Keratinocyte (primary cell): ENCODE measurements around the gene CACNA1I. TPM values are rescaled to one million over a fixed set of nuclear protein-coding genes. Genes with fewer than 3 reads are reported as not detected.

Experiments
- DNase-seq: peaks from one replicate; pipeline ENCODE4 v3.0.0-alpha.2; 2011; ENCODE audit warnings: low read depth, missing footprints, low spot score
- FAIRE-seq: peaks from 2 replicates; lab custom pipeline; 2011; peaks lifted over from hg19 to GRCh38; lab: Jason Lieb, UNC
- H2AFZ ChIP-seq: 2 replicates; pipeline ENCODE4 v1.6.0; 2012; ENCODE audit warnings: low read length, control low read depth, inconsistent platforms; ENCODE audit not compliant: control insufficient read depth
- H3K27ac ChIP-seq: 2 replicates; pipeline ENCODE4 v1.5.1; 2011; ENCODE audit warnings: low read length; ENCODE audit not compliant: control insufficient read depth, insufficient read depth
- H3K27me3 ChIP-seq: 3 replicates; pipeline ENCODE4 v1.6.0; 2011; ENCODE audit warnings: low read length; ENCODE audit not compliant: control insufficient read depth, insufficient read depth; ENCODE audit errors: extremely low read depth
- H3K36me3 ChIP-seq, 2 experiments: 2 replicates in 1 of 2; 3 replicates in 1 of 2; pipeline ENCODE4 v1.5.1; 2011; ENCODE audit warnings: low read length in 2 of 2, mild to moderate bottlenecking in 1 of 2; ENCODE audit not compliant: control insufficient read depth in 2 of 2, insufficient read depth in 2 of 2; ENCODE audit errors: extremely low read depth in 1 of 2
- H3K4me1 ChIP-seq: 3 replicates; pipeline ENCODE4 v1.5.1; 2011; ENCODE audit warnings: low read length; ENCODE audit not compliant: control insufficient read depth, insufficient read depth; ENCODE audit errors: extremely low read depth
- H3K4me2 ChIP-seq: 3 replicates; pipeline ENCODE4 v1.6.0; 2011; ENCODE audit warnings: low read depth, low read length; ENCODE audit not compliant: control insufficient read depth, insufficient read depth; ENCODE audit errors: extremely low read depth
- H3K4me3 ChIP-seq, 3 experiments: fragments of 200-600 bp in 1 of 3; sonication (generic) in 1 of 3; 2 replicates in 2 of 3; 3 replicates in 1 of 3; pipeline ENCODE4 v1.5.1; 2011 to 2016; ENCODE audit warnings: low read length in 3 of 3, mild to moderate bottlenecking in 3 of 3, control low read depth in 2 of 3, inconsistent platforms in 1 of 3, low read depth in 1 of 3, mixed read lengths in 1 of 3, mixed run types in 1 of 3, moderate library complexity in 1 of 3; ENCODE audit not compliant: control insufficient read depth in 2 of 3, insufficient read depth in 2 of 3; ENCODE audit errors: extremely low read depth in 1 of 3
- H3K79me2 ChIP-seq: 2 replicates; pipeline ENCODE4 v1.6.0; 2012; ENCODE audit warnings: low read length; ENCODE audit not compliant: control insufficient read depth, insufficient read depth
- H3K9ac ChIP-seq: 3 replicates; pipeline ENCODE4 v1.6.0; 2011; ENCODE audit warnings: low read length; ENCODE audit not compliant: control insufficient read depth, insufficient read depth; ENCODE audit errors: extremely low read depth
- H3K9me1 ChIP-seq: 3 replicates; pipeline ENCODE4 v1.6.0; 2011; ENCODE audit warnings: low read length; ENCODE audit not compliant: control insufficient read depth, insufficient read depth; ENCODE audit errors: extremely low read depth
- H3K9me3 ChIP-seq: 2 replicates; pipeline ENCODE4 v1.5.1; 2012; ENCODE audit warnings: low read depth, low read length; ENCODE audit not compliant: control insufficient read depth
- H4K20me1 ChIP-seq: 3 replicates; pipeline ENCODE4 v1.6.0; 2011; ENCODE audit warnings: low read length; ENCODE audit not compliant: control insufficient read depth, insufficient read depth; ENCODE audit errors: extremely low read depth
- CTCF ChIP-seq, 3 experiments: IDR thresholded peaks in 1 of 3; conservative IDR thresholded peaks in 1 of 3; optimal IDR thresholded peaks in 1 of 3; 2 replicates in 2 of 3; 3 replicates in 1 of 3; pipeline versions ENCODE3 to v1.5.1; 2011; ENCODE audit warnings: low read length in 3 of 3, mild to moderate bottlenecking in 3 of 3, moderate library complexity in 2 of 3, control low read depth in 1 of 3, inconsistent platforms in 1 of 3; ENCODE audit not compliant: insufficient read depth in 2 of 3; ENCODE audit errors: extremely low read depth in 1 of 3
- EZH2 ChIP-seq: IDR thresholded peaks from one replicate; pipeline ENCODE4 v1.6.1; 2012; ENCODE audit warnings: inconsistent platforms, mild to moderate bottlenecking, low read length, moderate library complexity
- dilution Hi-C: fragments of 300-500 bp; cut with MboI; formaldehyde crosslinking; loops from one replicate; pipeline ENCODE4 v1.7.0; 2020; ENCODE audit warnings: low sequenced_read_pairs; ENCODE audit not compliant: extremely low pct_ligation_motif_present
- polyA plus RNA-seq, 5 experiments: library from polyadenylated mRNA; depleted of rRNA in 3 of 5; stranded (reverse) in 3 of 5; stranded (forward) in 1 of 5; unstranded in 1 of 5; fragments of >200 nt; gene quantifications; 1 replicate in 1 of 5; 2 replicates in 3 of 5; 3 replicates in 1 of 5; pipeline versions ENCODE4 v1.2.1 to v1.2.3, GENCODE V29; 2011 to 2012; ENCODE audit warnings: missing spikeins in 2 of 5, low read depth in 1 of 5, low replicate concordance in 1 of 5

Gene CACNA1I
- polyA plus RNA-seq, 1 donor (not counting 4 experiments of a cell fraction or from before 2014, with no cell fraction given), result not detected

DNA sequence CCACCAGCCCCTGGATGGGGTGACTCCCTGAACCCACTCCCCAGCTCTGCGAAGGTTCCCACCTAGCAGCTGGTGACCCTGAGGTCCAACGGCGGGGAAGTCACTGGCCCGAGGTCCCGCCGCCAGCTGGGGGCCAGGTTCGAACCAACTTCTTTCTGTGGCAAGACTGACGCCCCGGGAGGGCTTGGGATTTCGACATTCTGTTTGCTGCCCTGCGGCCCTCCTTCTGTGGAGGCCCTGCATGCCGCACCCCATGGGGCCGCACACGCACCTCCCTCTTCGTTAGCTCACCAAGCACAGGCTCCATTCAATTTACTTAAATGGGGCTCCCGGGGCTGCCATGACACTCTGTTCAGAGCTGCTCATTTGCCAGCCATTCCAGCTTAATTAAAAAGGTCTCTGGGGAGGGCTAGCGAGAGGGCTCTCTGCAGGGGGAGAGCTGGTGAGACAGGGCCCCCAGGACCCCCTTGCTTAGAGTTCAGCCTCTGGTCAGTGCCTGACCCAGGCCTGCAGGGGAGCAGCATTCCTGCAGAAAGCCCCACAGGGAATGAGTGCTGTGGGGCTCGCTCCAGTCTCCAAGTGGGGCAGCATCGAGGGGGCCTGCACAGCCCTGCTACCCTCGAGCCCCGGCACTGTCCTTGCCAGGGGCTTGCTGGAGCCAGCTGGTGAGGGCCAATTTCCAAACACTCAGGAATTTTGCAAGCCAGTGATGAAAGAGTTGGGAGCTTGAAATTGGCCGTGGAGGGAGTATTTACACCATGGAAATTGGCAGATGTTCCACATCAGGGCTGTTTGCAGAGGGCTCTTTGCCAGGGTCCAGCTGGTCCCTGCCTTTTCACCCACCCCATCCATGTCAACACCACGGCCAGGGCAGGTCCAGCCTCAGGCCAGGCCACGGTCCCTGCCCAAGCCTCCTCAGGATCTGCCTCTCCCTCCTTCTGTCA is 80.8 kb downstream of the CACNA1I start:
- Histone ChIP-seq H3K36me3 (no peaks in the 10 kb centered on the region), H3K4me2 (no peak overlapping the region), H3K27me3 (peaks cover 9% of the 10 kb centered on the region), H3K9me3 (no peaks in the 10 kb centered on the region), H3K79me2 (no peaks in the 10 kb centered on the region), H3K27ac (no peak overlapping the region), H3K4me1 (no peaks in the 10 kb centered on the region), H3K9me1 (no peaks in the 10 kb centered on the region), H3K9ac (no peak overlapping the region), H3K4me3 (no peak overlapping the region), H4K20me1 (no peaks in the 10 kb centered on the region), H2AFZ (no peak overlapping the region)
- dilution Hi-C loops, result no loop called here
- DNase-seq, result no peak
- no peak for TF ChIP-seq CTCF (optimal IDR thresholded peaks at IDR 0.05 in 1 of 3, IDR thresholded peaks at IDR 0.05 in 1 of 3, conservative IDR thresholded peaks at IDR 0.05 in 1 of 3; ENCODE audit: extremely low read depth in 1 of 3, insufficient read depth in 2 of 3, low read length in 3 of 3)
- no peak for TF ChIP-seq EZH2
- no peak for FAIRE-seq

DNA sequence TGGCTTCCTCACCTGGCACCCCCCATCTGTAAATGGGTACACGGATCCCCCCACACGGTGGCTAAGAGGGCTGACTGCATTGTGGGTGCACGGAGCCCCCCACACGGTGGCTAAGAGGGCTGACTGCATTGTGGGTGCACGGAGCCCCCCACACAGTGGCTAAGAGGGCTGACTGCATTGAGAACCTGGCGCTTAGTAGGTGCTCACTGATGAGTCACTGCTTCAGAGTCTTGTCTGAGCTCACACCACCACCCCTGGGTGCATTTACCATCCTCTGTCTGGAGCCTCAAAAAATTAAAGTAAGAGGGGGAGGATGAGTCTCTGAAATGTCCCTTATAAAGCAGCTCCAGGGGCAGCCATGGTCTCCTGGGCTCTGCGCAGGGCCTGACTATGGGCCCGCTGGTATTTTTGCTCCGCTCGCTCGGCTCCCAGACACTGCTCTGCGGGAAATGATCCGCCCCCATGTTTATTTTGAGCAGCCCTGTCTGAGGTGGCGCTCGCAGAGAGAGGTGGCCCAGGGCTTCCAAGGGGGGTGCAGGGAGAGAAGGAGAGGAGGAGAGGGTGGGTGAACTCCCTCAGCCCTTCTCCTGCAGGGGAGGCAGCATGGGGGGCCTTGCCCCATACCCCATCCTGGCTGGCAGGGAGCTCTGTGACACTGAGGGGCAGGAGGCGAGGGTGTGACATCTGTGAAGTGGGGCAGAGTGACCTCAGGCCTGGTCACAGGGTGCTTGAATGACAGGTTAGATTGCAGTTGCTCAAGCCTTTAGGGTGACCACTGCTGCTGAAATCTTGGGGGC is 82.6 kb downstream of the CACNA1I start:
- no peak for DNase-seq
- Histone ChIP-seq H4K20me1 (no peaks in the 10 kb centered on the region), H3K4me1 (no peaks in the 10 kb centered on the region), H3K4me3 (no peak overlapping the region), H3K36me3 (no peaks in the 10 kb centered on the region), H3K27ac (no peak overlapping the region), H3K27me3 (peaks cover 25% of the 10 kb centered on the region), H3K9me1 (no peaks in the 10 kb centered on the region), H3K79me2 (no peaks in the 10 kb centered on the region), H3K4me2 (no peak overlapping the region), H3K9ac (no peak overlapping the region), H2AFZ (no peak overlapping the region), H3K9me3 (no peaks in the 10 kb centered on the region)
- FAIRE-seq, result no peak
- no peak for TF ChIP-seq EZH2
- TF ChIP-seq CTCF (optimal IDR thresholded peaks at IDR 0.05 in 1 of 3, IDR thresholded peaks at IDR 0.05 in 1 of 3, conservative IDR thresholded peaks at IDR 0.05 in 1 of 3; ENCODE audit: extremely low read depth in 1 of 3, insufficient read depth in 2 of 3, low read length in 3 of 3), result no peak
- dilution Hi-C loops, result no loop called here
